Gastrocnemius medialis (tissue), 4 donors: ENCODE data around the gene CDH7.

Experiments used
- POLR2A ChIP-seq, 2 donors: fragments of 450-650 bp; IDR thresholded peaks; one replicate each; pipeline ENCODE4 v1.6.1; 2017; ENCODE audit warnings: antibody characterized with exemption in 2 of 2, mild to moderate bottlenecking in 2 of 2, moderate library complexity in 2 of 2
- TF ChIP-seq, protein P1 (sequence below), 5 experiments: fragments of 450-650 bp in 3 of 5; fragments of 200-600 bp in 2 of 5; sonication (generic) in 2 of 5; IDR thresholded peaks in 4 of 5; conservative IDR thresholded peaks in 1 of 5; 1 replicate in 4 of 5; 2 replicates in 1 of 5; pipeline ENCODE4 v1.5.1; 2016 to 2019; ENCODE audit warnings: antibody characterized with exemption in 5 of 5, mild to moderate bottlenecking in 3 of 5, moderate library complexity in 3 of 5

- TF ChIP-seq, protein P1, sequence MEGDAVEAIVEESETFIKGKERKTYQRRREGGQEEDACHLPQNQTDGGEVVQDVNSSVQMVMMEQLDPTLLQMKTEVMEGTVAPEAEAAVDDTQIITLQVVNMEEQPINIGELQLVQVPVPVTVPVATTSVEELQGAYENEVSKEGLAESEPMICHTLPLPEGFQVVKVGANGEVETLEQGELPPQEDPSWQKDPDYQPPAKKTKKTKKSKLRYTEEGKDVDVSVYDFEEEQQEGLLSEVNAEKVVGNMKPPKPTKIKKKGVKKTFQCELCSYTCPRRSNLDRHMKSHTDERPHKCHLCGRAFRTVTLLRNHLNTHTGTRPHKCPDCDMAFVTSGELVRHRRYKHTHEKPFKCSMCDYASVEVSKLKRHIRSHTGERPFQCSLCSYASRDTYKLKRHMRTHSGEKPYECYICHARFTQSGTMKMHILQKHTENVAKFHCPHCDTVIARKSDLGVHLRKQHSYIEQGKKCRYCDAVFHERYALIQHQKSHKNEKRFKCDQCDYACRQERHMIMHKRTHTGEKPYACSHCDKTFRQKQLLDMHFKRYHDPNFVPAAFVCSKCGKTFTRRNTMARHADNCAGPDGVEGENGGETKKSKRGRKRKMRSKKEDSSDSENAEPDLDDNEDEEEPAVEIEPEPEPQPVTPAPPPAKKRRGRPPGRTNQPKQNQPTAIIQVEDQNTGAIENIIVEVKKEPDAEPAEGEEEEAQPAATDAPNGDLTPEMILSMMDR (IDR thresholded peaks at IDR 0.05 in 4 of 5, conservative IDR thresholded peaks at IDR 0.05 in 1 of 5), result no peak
- no peak for TF ChIP-seq POLR2A (IDR thresholded peaks at IDR 0.05)
Measured at GRCh38 chr18:65919663-65920062, 168.9 kb downstream of the CDH7 start.
